HEK293 (cell line): ENCODE results near the gene ANKH.

ENCODE experiments used
- ZBTB20 ChIP-seq: fragments of 450-650 bp; formaldehyde crosslinking; IDR thresholded peaks from 2 replicates; pipeline ENCODE4 v1.5.1; 2016; ENCODE audit warnings: missing biosample characterization, missing genetic modification characterization
- ZNF112 ChIP-seq: fragments of 450-650 bp; formaldehyde crosslinking; IDR thresholded peaks from 2 replicates; pipeline ENCODE4 v1.5.0; 2017; ENCODE audit warnings: missing biosample characterization, missing genetic modification characterization
- ZNF274 ChIP-seq, 2 experiments: fragments of 200-500 bp in 1 of 2; fragments of 450-650 bp in 1 of 2; sonication (Bioruptor generic) in 1 of 2; formaldehyde crosslinking in 1 of 2; IDR thresholded peaks; 2 replicates each; pipeline versions ENCODE4 v1.5.1 to v1.6.1; 2014 to 2016; ENCODE audit warnings: borderline replicate concordance in 1 of 2, inconsistent platforms in 1 of 2, low read length in 1 of 2, missing biosample characterization in 1 of 2, missing genetic modification characterization in 1 of 2

- TF ChIP-seq ZNF112 (no peak), ZNF274 (IDR thresholded peaks at IDR 0.05; ENCODE audit: low read length) (no peak), ZNF274 (tag by site-specific recombination; IDR thresholded peaks at IDR 0.05; ENCODE audit: borderline replicate concordance) (no peak), ZBTB20 (no peak)
These were observed 102.8 kb downstream of the ANKH start for GRCh38 chr5:14768508-14769365.
